ENCODE results near the gene CEMIP. TPM values are rescaled to one million over a fixed set of nuclear protein-coding genes. Genes with fewer than 3 reads are reported as not detected.

CEMIP gene
- total and polyA plus RNA-seq, 2 experiments from 2014 or later, result 2.3 to 4.4 TPM

DNA sequence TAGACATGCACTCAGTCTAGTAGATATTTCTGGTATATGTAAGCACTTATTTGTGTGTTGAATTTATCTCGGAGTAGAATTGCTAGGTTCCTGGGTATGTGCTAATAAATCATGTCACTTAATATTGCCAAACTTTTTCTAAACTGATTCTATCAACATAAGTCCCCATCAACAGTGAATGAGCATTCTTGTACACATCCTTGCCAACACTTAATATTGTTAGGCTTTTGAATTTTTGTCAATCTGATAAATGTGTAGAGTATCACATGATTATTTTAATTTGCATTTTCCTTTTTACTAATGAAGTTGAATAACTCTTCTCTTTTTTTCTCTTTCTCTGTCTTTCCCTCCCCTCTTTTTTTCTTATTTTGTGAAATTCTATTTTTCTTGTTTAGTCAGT, 33.3 kb upstream of the CEMIP start:
- Histone ChIP-seq H3K27ac (no peak overlapping the region), H3K79me2 (peaks cover 60% of the 10 kb centered on the region), H3K9me2 (replicated peaks; ENCODE audit: insufficient read depth) (no peaks in the 10 kb centered on the region), H3K36me3 (replicated peaks; ENCODE audit: insufficient read depth, low read depth) (no peaks in the 10 kb centered on the region), H4K20me1 (ENCODE audit: insufficient read depth, poor library complexity, severe bottlenecking) (no peaks in the 10 kb centered on the region), H3K4me3 (no peak overlapping the region), H3K4me1 (ENCODE audit: insufficient read depth) (peaks cover 10% of the 10 kb centered on the region), H2AFZ (no peak overlapping the region), H3K4me2 (no peak overlapping the region), H3K9me3 (ENCODE audit: low read depth) (no peaks in the 10 kb centered on the region), H3K27me3 (no peaks in the 10 kb centered on the region)
- TF ChIP-seq, protein P1, sequence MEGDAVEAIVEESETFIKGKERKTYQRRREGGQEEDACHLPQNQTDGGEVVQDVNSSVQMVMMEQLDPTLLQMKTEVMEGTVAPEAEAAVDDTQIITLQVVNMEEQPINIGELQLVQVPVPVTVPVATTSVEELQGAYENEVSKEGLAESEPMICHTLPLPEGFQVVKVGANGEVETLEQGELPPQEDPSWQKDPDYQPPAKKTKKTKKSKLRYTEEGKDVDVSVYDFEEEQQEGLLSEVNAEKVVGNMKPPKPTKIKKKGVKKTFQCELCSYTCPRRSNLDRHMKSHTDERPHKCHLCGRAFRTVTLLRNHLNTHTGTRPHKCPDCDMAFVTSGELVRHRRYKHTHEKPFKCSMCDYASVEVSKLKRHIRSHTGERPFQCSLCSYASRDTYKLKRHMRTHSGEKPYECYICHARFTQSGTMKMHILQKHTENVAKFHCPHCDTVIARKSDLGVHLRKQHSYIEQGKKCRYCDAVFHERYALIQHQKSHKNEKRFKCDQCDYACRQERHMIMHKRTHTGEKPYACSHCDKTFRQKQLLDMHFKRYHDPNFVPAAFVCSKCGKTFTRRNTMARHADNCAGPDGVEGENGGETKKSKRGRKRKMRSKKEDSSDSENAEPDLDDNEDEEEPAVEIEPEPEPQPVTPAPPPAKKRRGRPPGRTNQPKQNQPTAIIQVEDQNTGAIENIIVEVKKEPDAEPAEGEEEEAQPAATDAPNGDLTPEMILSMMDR (IDR thresholded peaks at IDR 0.05; ENCODE audit: poor library complexity), result no peak
- no peak for TF ChIP-seq EZH2phosphoT487 (IDR thresholded peaks at IDR 0.05; ENCODE audit: low read depth, severe bottlenecking, unreplicated experiment)
- no peak for TF ChIP-seq EZH2 (IDR thresholded peaks at IDR 0.05; ENCODE audit: borderline replicate concordance)
- WGBS (ENCODE audit: low lambda C conversion rate, missing lambda C conversion rate), result 96% methylated on average over 1 of the region's 1 CpG
- no peak for DNase-seq (ENCODE audit: low spot score)

DNA sequence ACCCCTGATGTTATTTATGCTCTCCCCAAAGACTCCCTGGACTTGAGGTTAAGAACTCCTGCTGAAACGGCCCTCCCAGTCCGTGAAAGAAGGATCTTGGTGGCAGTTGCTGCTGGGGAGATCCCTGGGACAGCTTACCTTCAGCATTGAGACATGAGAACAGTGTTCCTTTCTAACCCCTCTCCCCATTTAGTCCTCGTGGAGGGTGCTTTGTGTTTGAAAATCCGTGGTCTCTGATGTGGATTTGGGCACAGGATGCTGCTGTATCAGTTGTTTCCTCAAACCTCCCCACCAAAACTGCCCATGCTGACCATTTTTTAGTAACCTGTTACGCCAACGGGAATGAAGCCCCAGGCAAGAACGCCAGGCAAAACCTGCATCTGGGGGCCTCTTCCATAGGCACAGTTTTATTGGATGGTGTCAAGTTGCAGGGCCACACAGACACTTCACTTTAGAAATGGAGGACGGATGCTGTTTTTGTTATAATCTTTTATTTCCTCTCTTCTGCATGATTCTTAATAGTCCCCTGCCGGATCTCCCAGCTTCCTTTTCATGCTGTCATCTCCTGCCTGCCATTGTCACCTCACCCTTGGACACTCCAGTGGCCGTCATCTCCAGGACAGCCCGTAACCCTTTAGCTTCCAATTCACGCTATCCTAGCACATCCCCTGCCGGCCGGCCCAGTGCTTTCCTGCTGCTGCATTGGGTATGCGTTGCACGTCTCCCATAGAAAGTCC, 31.7 kb upstream of the CEMIP start:
- no peaks in the 10 kb centered on the region for H3K9me2 ChIP-seq (replicated peaks; ENCODE audit: insufficient read depth)
- H4K20me1 ChIP-seq (ENCODE audit: insufficient read depth, poor library complexity, severe bottlenecking), result no peaks in the 10 kb centered on the region
- peaks cover 46% of the 10 kb centered on the region for H3K79me2 ChIP-seq
- WGBS (ENCODE audit: low lambda C conversion rate, missing lambda C conversion rate), result 55% methylated on average over 16 of the region's 16 CpGs
- H3K27ac ChIP-seq, result no peak overlapping the region
- no peaks in the 10 kb centered on the region for H3K9me3 ChIP-seq (ENCODE audit: low read depth)
- TF ChIP-seq EZH2phosphoT487 (IDR thresholded peaks at IDR 0.05; ENCODE audit: low read depth, severe bottlenecking, unreplicated experiment), result no peak
- TF ChIP-seq, protein P1 (IDR thresholded peaks at IDR 0.05; ENCODE audit: poor library complexity), result peak; percentile 6
- no peaks in the 10 kb centered on the region for H3K36me3 ChIP-seq (replicated peaks; ENCODE audit: insufficient read depth, low read depth)
- no peaks in the 10 kb centered on the region for H3K27me3 ChIP-seq
- no peak overlapping the region for H3K4me2 ChIP-seq
- no peak overlapping the region for H3K4me3 ChIP-seq
- peaks cover 10% of the 10 kb centered on the region for H3K4me1 ChIP-seq (ENCODE audit: insufficient read depth)
- DNase-seq (ENCODE audit: low spot score), result no peak
- no peak overlapping the region for H2AFZ ChIP-seq

DNA sequence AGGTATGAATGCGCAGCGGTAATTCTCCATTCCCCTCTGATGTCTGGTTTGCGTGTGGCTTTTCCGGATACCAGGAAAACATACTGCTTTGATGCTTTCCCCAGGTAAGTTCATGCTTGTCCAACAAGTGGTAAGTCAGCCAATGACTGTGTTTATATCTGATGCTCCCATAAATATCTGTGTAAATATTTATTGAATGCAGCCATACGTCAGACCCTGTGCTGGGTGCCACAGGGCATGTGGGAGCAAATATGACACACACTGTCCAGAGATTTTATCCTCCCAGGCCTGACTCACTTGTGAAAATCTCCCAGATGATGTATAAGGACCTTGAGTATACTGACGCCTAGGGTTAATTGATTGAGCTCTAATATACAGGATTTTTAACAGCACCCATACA, 29.6 kb upstream of the CEMIP start:
- H3K9me3 ChIP-seq (ENCODE audit: low read depth), result no peaks in the 10 kb centered on the region
- TF ChIP-seq, protein P1 (IDR thresholded peaks at IDR 0.05; ENCODE audit: poor library complexity), result no peak
- no peak for TF ChIP-seq EZH2phosphoT487 (IDR thresholded peaks at IDR 0.05; ENCODE audit: low read depth, severe bottlenecking, unreplicated experiment)
- H3K36me3 ChIP-seq (replicated peaks; ENCODE audit: insufficient read depth, low read depth), result no peaks in the 10 kb centered on the region
- H3K4me2 ChIP-seq, result no peak overlapping the region
- H4K20me1 ChIP-seq (ENCODE audit: insufficient read depth, poor library complexity, severe bottlenecking), result no peaks in the 10 kb centered on the region
- no peak overlapping the region for H3K4me3 ChIP-seq
- H3K27me3 ChIP-seq, result no peaks in the 10 kb centered on the region
- no peak overlapping the region for H3K27ac ChIP-seq
- 91% methylated on average over 6 of the region's 6 CpGs for WGBS (ENCODE audit: low lambda C conversion rate, missing lambda C conversion rate)
- H3K4me1 ChIP-seq (ENCODE audit: insufficient read depth), result no peaks in the 10 kb centered on the region
- no peaks in the 10 kb centered on the region for H3K9me2 ChIP-seq (replicated peaks; ENCODE audit: insufficient read depth)
- H2AFZ ChIP-seq, result no peak overlapping the region
- no peak for DNase-seq (ENCODE audit: low spot score)
- H3K79me2 ChIP-seq, result peaks cover 40% of the 10 kb centered on the region
